Thyroid gland (tissue), 4 donors: ENCODE data around the gene HGD.

Source experiments
- CTCF ChIP-seq, 6 experiments: fragments of 200-600 bp in 3 of 6; fragments of 450-650 bp in 3 of 6; sonication (generic) in 3 of 6; IDR thresholded peaks; one replicate each; pipeline ENCODE4 v1.5.1; 2016 to 2019; ENCODE audit warnings: antibody characterized with exemption in 6 of 6, mild to moderate bottlenecking in 2 of 6, inconsistent platforms in 1 of 6, moderate library complexity in 1 of 6
- POLR2A ChIP-seq, 2 donors: fragments of 450-650 bp; IDR thresholded peaks; one replicate each; pipeline ENCODE4 v1.6.1; 2017; ENCODE audit warnings: antibody characterized with exemption in 2 of 2, mild to moderate bottlenecking in 2 of 2, moderate library complexity in 1 of 2

- TF ChIP-seq CTCF (IDR thresholded peaks at IDR 0.05) (no peak), POLR2A (IDR thresholded peaks at IDR 0.05) (no peak)
These were observed 29.8 kb downstream of the HGD start for GRCh38 chr3:120652281-120652680.
